ENCODE results near the gene C15orf39.

- TF ChIP-seq CTCF (IDR thresholded peaks at IDR 0.05) (no peak), POLR2A (IDR thresholded peaks at IDR 0.05) (no peak)
These were observed 48.0 kb downstream of the C15orf39 start for GRCh38 chr15:75249726-75250125.

Measured in breast epithelium (tissue), 3 donors.